HepG2 (cell line): ENCODE results near the gene NDUFV1. TPM values are rescaled to one million over a fixed set of nuclear protein-coding genes. Genes with fewer than 3 reads are reported as not detected.

Experiments
- ARNTL ChIP-seq: sonication (generic); formaldehyde crosslinking; IDR thresholded peaks from 2 replicates; pipeline ENCODE4 v1.4.0; 2020; ENCODE audit warnings: mild to moderate bottlenecking, missing genetic modification reagents
- EP300 ChIP-seq, 3 experiments: sonication (generic) in 1 of 3; formaldehyde crosslinking in 1 of 3; IDR thresholded peaks; 2 replicates each; pipeline versions ENCODE4 v1.5.1 to v1.6.1; 2011 to 2020; ENCODE audit warnings: low read depth in 2 of 3, low read length in 2 of 3, borderline replicate concordance in 1 of 3, improper control_type of control experiment in 1 of 3, mild to moderate bottlenecking in 1 of 3, missing genetic modification reagents in 1 of 3, moderate library complexity in 1 of 3
- FOSL2 ChIP-seq: sonication (generic); formaldehyde crosslinking; IDR thresholded peaks from 2 replicates; pipeline ENCODE4 v1.4.0; 2020; ENCODE audit warnings: missing genetic modification reagents
- HOXA3 ChIP-seq: sonication (generic); formaldehyde crosslinking; IDR thresholded peaks from 2 replicates; pipeline ENCODE4 v1.5.0; 2020; ENCODE audit warnings: missing genetic modification reagents
- JARID2 ChIP-seq: sonication (generic); formaldehyde crosslinking; IDR thresholded peaks from 2 replicates; pipeline ENCODE4 v1.8.1; 2023; ENCODE audit warnings: missing genetic modification reagents, inconsistent platforms; ENCODE audit not compliant: insufficient replicate concordance
- NONO ChIP-seq, 2 experiments: fragments of 450-650 bp in 1 of 2; sonication (generic) in 1 of 2; formaldehyde crosslinking in 1 of 2; IDR thresholded peaks in 1 of 2; conservative IDR thresholded peaks in 1 of 2; 2 replicates each; pipeline versions ENCODE4 v1.6.1 to v1.8.0; 2017 to 2022; ENCODE audit warnings: mild to moderate bottlenecking in 1 of 2, missing genetic modification reagents in 1 of 2, moderate library complexity in 1 of 2
- RCOR2 ChIP-seq: IDR thresholded peaks from 2 replicates; pipeline ENCODE4 v1.6.1; 2016; ENCODE audit warnings: missing biosample characterization, missing genetic modification reagents
- ZBTB42 ChIP-seq: sonication (generic); formaldehyde crosslinking; IDR thresholded peaks from 2 replicates; pipeline ENCODE4 v1.5.0; 2020; ENCODE audit warnings: mild to moderate bottlenecking, missing genetic modification reagents
- ZFP36L2 ChIP-seq: sonication (generic); formaldehyde crosslinking; IDR thresholded peaks from 2 replicates; pipeline ENCODE4 v1.4.0; 2020; ENCODE audit warnings: missing genetic modification reagents
- ZFP82 ChIP-seq: sonication (generic); formaldehyde crosslinking; IDR thresholded peaks from 2 replicates; pipeline ENCODE4 v1.5.1; 2020; ENCODE audit warnings: mild to moderate bottlenecking, missing genetic modification reagents, borderline replicate concordance
- ZNF337 ChIP-seq: sonication (generic); formaldehyde crosslinking; IDR thresholded peaks from 2 replicates; pipeline ENCODE4 v1.5.1; 2020; ENCODE audit warnings: missing genetic modification reagents, low read depth, mild to moderate bottlenecking, borderline replicate concordance
- ZNF629 ChIP-seq: sonication (generic); formaldehyde crosslinking; conservative IDR thresholded peaks from 2 replicates; pipeline ENCODE4 v1.5.0; 2020; ENCODE audit warnings: missing genetic modification reagents
- ZNF761 ChIP-seq: sonication (generic); formaldehyde crosslinking; conservative IDR thresholded peaks from 2 replicates; pipeline ENCODE4 v1.4.0; 2020; ENCODE audit warnings: mild to moderate bottlenecking, missing genetic modification reagents
- ZNF891 ChIP-seq: sonication (generic); formaldehyde crosslinking; IDR thresholded peaks from 2 replicates; pipeline ENCODE4 v1.5.0; 2020; ENCODE audit warnings: mild to moderate bottlenecking, missing genetic modification reagents
- ZSCAN31 ChIP-seq: sonication (generic); formaldehyde crosslinking; IDR thresholded peaks from 2 replicates; pipeline ENCODE4 v1.5.0; 2020; ENCODE audit warnings: low read depth, mild to moderate bottlenecking, missing genetic modification reagents
- polyA plus RNA-seq, 8 experiments: library from polyadenylated mRNA; depleted of rRNA in 3 of 8; stranded (reverse) in 7 of 8; unstranded in 1 of 8; fragments of >200 nt; fragmentation: Illumina TruSeq in 4 of 8; extraction: Trizol in 4 of 8; gene quantifications; 2 replicates each; pipeline versions ENCODE4 v1.2.1 to v1.2.3, GENCODE V29; 2011 to 2016; ENCODE audit warnings: low read depth in 4 of 8, missing spikeins in 1 of 8, mixed read lengths in 1 of 8; ENCODE audit not compliant: insufficient read depth in 1 of 8
- total RNA-seq, 5 experiments: library from RNA; depleted of rRNA; stranded (reverse); fragments of >200 nt; fragmentation: Illumina TruSeq; extraction: Trizol; gene quantifications; 2 replicates each; pipeline ENCODE4 v1.2.3, GENCODE V29; 2016; ENCODE audit warnings: low read depth in 1 of 5
- TF ChIP-seq, protein P1 (sequence below): sonication (generic); formaldehyde crosslinking; IDR thresholded peaks from 2 replicates; pipeline ENCODE4 v1.5.1; 2020; ENCODE audit warnings: mild to moderate bottlenecking, missing genetic modification reagents
- TF ChIP-seq, protein P2 (sequence below): IDR thresholded peaks from 2 replicates; pipeline ENCODE4 v1.6.1; 2016; ENCODE audit warnings: missing biosample characterization, missing genetic modification reagents, low read depth
- TF ChIP-seq, protein P3 (sequence below): sonication (generic); formaldehyde crosslinking; IDR thresholded peaks from 2 replicates; pipeline ENCODE4 v1.5.1; 2020; ENCODE audit warnings: missing genetic modification reagents, mild to moderate bottlenecking, borderline replicate concordance
- TF ChIP-seq, protein P4 (sequence below), 2 experiments: sonication (generic) in 1 of 2; formaldehyde crosslinking in 1 of 2; IDR thresholded peaks; 2 replicates each; pipeline versions ENCODE4 v1.4.0 to v1.6.1; 2018 to 2020; ENCODE audit warnings: missing genetic modification reagents in 2 of 2, borderline replicate concordance in 1 of 2, low read depth in 1 of 2, mild to moderate bottlenecking in 1 of 2, missing biosample characterization in 1 of 2

Gene NDUFV1
- total and polyA plus RNA-seq, 2 of the 13 experiments (the other 11 are each of a cell fraction or from before 2014, with no cell fraction given): 88.9 to 137 TPM

DNA sequence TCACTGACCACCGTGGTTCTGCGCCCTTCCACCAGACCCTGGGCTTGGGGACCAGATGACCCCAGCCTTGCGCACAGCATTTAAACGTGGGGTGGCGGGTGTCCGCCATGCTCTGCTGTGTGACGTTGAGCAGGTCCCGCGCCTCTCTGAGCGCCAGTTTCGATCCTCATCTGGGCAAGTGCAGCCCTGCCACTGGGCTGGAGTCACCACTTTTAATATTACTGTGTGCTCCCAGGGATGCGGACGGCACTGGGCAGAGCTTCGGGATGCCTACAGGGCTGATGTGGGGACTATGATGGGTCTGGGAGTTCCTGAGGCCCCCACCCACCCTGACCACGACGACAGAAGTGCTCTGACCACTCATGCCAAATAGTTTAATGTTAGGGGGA lies 24.2 kb downstream of the NDUFV1 start (continued):
- TF ChIP-seq JARID2 (CRISPR knock-in tag) (peak; percentile 37), ZNF629 (CRISPR knock-in tag) (no peak), EP300 (IDR thresholded peaks at IDR 0.05; ENCODE audit: low read depth in 2 of 2, low read length in 2 of 2) (no peak), EP300 (CRISPR knock-in tag; IDR thresholded peaks at IDR 0.05; ENCODE audit: borderline replicate concordance) (0 out of 2 replicates have a peak, but pooled peaks have one; percentile 0), ZNF891 (CRISPR knock-in tag) (peak; percentile 10; the same call in 1 of the 2 replicates), ZNF337 (CRISPR knock-in tag) (no peak), ZFP82 (0 out of 2 replicates have a peak, but pooled peaks have one; percentile 26), ZSCAN31 (no peak), FOSL2 (CRISPR knock-in tag) (0 out of 2 replicates have a peak, but pooled peaks have one; percentile 1), ZFP36L2 (no peak), ZBTB42 (CRISPR knock-in tag) (0 out of 2 replicates have a peak, but pooled peaks have one; percentile 1), ARNTL (CRISPR knock-in tag) (0 out of 2 replicates have a peak, but pooled peaks have one; percentile 15), ZNF761 (CRISPR knock-in tag) (0 out of 2 replicates have a peak, but pooled peaks have one; percentile 56), NONO (IDR thresholded peaks at IDR 0.05) (no peak), NONO (CRISPR knock-in tag; conservative IDR thresholded peaks at IDR 0.05) (0 out of 2 replicates have a peak, but pooled peaks have one; percentile 11), RCOR2 (CRISPR knock-in tag) (peak; percentile 37; the same call in 1 of the 2 replicates), HOXA3 (peak; percentile 11; the same call in 1 of the 2 replicates)
- TF ChIP-seq, protein P1, sequence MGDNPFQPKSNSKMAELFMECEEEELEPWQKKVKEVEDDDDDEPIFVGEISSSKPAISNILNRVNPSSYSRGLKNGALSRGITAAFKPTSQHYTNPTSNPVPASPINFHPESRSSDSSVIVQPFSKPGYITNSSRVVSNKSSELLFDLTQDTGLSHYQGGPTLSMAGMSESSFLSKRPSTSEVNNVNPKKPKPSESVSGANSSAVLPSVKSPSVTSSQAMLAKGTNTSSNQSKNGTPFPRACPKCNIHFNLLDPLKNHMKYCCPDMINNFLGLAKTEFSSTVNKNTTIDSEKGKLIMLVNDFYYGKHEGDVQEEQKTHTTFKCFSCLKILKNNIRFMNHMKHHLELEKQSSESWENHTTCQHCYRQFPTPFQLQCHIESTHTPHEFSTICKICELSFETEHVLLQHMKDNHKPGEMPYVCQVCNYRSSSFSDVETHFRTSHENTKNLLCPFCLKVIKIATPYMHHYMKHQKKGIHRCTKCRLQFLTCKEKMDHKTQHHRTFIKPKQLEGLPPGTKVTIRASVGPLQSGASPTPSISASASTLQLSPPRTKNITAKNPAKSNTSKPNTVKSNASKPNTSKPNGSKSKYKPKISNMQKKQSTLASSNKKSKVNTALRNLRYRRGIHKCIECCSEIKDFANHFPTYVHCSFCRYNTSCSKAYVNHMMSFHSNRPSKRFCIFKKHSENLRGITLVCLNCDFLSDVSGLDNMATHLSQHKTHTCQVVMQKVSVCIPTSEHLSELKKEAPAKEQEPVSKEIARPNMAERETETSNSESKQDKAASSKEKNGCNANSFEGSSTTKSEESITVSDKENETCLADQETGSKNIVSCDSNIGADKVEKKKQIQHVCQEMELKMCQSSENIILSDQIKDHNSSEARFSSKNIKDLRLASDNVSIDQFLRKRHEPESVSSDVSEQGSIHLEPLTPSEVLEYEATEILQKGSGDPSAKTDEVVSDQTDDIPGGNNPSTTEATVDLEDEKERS (CRISPR knock-in tag): 0 out of 2 replicates have a peak, but pooled peaks have one; percentile 14
- TF ChIP-seq, protein P2, sequence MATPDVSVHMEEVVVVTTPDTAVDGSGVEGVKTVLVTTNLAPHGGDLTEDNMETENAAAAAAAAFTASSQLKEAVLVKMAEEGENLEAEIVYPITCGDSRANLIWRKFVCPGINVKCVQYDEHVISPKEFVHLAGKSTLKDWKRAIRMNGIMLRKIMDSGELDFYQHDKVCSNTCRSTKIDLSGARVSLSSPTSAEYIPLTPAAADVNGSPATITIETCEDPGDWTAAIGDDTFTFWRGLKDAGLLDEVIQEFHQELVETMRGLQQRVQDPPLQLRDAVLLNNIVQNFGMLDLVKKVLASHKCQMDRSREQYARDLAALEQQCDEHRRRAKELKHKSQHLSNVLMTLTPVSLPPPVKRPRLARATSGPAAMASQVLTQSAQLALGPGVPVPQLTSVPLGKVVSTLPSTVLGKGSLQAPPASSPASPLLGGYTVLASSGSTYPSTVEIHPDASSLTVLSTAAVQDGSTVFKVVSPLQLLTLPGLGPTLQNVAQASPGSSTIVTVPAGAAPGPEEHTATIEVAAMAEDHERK (CRISPR knock-in tag): no peak
- TF ChIP-seq, protein P3, sequence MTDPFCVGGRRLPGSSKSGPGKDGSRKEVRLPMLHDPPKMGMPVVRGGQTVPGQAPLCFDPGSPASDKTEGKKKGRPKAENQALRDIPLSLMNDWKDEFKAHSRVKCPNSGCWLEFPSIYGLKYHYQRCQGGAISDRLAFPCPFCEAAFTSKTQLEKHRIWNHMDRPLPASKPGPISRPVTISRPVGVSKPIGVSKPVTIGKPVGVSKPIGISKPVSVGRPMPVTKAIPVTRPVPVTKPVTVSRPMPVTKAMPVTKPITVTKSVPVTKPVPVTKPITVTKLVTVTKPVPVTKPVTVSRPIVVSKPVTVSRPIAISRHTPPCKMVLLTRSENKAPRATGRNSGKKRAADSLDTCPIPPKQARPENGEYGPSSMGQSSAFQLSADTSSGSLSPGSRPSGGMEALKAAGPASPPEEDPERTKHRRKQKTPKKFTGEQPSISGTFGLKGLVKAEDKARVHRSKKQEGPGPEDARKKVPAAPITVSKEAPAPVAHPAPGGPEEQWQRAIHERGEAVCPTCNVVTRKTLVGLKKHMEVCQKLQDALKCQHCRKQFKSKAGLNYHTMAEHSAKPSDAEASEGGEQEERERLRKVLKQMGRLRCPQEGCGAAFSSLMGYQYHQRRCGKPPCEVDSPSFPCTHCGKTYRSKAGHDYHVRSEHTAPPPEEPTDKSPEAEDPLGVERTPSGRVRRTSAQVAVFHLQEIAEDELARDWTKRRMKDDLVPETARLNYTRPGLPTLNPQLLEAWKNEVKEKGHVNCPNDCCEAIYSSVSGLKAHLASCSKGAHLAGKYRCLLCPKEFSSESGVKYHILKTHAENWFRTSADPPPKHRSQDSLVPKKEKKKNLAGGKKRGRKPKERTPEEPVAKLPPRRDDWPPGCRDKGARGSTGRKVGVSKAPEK (CRISPR knock-in tag): 0 out of 2 replicates have a peak, but pooled peaks have one; percentile 6
- TF ChIP-seq, protein P4, sequence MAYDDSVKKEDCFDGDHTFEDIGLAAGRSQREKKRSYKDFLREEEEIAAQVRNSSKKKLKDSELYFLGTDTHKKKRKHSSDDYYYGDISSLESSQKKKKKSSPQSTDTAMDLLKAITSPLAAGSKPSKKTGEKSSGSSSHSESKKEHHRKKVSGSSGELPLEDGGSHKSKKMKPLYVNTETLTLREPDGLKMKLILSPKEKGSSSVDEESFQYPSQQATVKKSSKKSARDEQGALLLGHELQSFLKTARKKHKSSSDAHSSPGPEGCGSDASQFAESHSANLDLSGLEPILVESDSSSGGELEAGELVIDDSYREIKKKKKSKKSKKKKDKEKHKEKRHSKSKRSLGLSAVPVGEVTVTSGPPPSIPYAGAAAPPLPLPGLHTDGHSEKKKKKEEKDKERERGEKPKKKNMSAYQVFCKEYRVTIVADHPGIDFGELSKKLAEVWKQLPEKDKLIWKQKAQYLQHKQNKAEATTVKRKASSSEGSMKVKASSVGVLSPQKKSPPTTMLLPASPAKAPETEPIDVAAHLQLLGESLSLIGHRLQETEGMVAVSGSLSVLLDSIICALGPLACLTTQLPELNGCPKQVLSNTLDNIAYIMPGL (CRISPR knock-in tag; IDR thresholded peaks at IDR 0.05; ENCODE audit: borderline replicate concordance in 1 of 2, low read depth in 1 of 2): 0 out of 4 replicates have a peak, but pooled peaks of 1 of the 2 experiments have one; percentile 35
